NCI-H1417 (cell line): Measurements from ENCODE around the gene PDE4D.

Experiments
- DNase-seq, 3 experiments: peaks; one replicate each; lab custom pipeline; 2025; lab: John Stamatoyannopoulos, UW

The PDE4D gene

DNA sequence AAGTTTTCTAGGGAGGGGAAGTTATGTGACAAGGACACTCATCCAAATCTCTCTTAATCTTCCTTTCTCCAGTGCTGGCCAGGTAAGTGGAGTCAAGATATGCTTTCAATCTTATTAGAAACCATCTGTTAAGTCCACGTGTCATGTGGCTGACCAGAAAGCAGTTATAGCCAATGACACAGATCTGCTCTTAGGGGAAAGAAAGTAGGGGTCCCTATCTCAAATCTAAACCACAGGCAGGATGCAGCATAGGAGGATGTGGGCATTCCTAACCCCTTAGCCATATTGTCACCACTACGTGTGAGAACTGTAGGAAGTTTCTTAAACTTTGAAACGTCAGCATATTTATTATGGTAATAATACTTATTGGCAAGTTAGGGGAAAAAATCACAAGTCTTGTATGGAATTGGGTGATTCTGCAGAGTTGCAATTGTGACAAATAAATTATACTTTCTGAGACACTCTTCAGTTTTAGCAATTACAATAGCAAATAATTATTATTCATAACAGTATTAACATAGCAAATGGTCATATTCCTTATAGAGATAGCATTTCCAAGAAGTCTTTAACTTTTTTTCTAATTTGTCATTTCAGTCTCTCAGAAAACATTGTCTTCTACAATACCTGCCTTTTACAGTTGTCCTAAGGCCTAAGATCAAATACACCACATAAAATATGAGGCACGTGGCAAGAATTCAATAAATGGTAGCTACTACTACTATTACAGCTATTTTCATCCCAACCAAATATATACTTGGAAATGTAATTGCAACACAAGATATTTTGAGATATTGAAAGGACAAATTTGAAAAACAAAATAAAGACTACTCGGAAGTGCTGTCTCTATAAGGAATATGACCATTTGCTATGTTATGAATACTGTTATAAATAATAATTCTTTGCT lies 236.9 kb downstream of the PDE4D start:
- no peak for DNase-seq

GRCh38 chr5:59655693-59656309 lies 237.7 kb downstream of the PDE4D start:
- no peak for DNase-seq

GRCh38 chr5:59654691-59655090 lies 238.8 kb downstream of the PDE4D start:
- DNase-seq = no peak

GRCh38 chr5:59652449-59652848 lies 241.1 kb downstream of the PDE4D start:
- no peak for DNase-seq

DNA sequence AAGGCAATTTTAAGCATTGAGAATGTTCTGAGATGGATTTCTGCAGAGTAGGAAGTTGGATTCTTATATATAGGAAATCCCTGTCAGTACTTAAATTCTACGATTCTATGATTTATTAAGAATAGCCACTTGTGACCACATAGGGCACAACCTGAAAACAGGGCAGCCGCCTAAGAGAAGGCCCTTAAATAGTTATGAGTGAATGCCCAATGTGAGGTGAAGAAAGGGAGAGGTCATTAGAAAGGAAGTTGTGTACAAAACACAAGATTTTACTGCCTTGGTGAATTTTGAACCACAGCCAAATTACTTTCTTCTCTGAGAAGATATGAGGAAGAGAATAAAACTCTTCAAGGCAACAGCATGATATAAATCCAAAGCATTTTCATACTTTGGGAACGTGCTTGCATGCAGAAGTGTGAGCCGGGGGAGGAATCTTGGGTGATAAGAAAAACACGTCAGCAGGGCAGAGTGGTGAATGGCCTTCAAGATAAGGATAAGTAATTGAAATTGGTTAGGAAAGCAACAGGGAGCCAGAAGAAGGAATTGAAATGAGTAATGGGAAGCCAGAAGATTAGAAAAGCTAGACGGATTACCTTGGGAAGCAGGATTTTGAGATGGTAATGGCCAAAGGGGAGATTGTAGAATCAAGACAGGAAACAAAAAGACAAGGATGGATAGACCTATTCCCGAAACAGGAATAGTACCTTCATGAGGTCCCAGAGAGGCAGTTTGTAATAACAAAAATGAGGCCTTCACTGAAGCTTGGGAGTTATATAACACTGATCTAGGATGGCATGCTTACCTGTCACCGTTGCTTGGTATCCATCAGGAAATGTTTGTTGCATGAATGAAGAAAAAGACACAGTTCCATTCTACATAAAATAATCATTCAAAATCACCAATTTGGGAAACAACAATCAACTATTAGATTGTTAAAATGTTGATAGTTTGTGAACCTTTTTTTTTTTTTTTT lies 244.3 kb downstream of the PDE4D start:
- no peak for DNase-seq

GRCh38 chr5:59648038-59648831 lies 245.3 kb downstream of the PDE4D start:
- no peak for DNase-seq

GRCh38 chr5:59645380-59645779 lies 248.1 kb downstream of the PDE4D start:
- DNase-seq = no peak

DNA sequence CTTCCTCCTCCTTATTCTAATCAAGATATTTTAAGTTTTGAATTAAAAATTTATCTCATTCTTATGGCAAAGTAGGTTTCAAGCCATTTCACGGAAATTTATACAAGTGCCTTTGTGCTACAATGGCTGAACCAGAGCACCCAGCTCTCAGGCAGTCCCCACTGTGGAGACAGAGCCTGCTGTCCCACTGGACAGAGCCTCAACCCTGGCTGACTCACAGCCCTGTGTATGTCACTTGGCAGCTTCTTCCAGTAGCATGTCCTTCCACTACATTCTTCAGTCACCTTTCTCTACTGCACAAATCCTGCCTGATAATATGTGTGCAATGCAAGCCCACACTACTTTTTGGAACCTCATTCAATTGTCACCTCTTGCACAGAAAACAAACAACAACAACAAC lies 253.1 kb downstream of the PDE4D start:
- DNase-seq = no peak

GRCh38 chr5:59637884-59638580 lies 255.5 kb downstream of the PDE4D start:
- no peak for DNase-seq

- no peak for DNase-seq
Observed at GRCh38 chr5:59629561-59629960, 264.0 kb downstream of the PDE4D start.

DNA sequence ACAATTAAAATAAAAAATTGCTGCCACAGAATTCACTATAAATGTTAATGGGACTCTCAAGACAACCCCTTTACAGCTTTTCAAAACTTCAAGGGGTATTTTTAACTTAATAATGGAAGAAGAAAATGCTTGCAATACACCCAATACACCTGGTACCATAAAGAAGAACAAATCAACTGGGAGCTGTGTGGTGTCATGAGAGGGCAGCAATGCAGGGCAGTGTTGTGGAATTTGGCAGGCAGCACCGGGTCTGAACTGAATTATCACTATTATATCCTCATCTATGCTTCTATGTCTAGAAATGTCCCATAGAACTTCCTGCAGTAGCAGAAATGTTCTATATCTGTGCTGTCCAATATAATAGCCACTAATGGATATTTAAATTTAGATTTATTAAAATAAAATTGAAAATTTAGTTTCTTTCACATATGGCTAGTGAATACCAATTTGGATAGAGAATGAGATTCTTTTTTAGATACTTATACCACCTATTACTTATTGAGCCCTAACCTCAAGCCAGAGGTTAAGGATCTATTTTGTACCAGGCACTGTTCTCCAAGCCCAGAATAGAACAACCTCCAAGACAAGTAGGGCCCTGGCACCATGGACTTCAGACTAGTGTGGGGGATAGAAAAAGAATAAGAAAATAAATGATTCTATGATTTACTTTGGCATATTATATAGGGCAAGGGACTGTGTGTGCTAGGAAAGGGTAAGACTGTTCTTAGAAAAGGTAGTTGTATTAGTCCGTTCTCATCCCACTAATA lies 265.3 kb downstream of the PDE4D start:
- DNase-seq = no peak

GRCh38 chr5:59624898-59625297 lies 268.6 kb downstream of the PDE4D start:
- DNase-seq = no peak

DNA sequence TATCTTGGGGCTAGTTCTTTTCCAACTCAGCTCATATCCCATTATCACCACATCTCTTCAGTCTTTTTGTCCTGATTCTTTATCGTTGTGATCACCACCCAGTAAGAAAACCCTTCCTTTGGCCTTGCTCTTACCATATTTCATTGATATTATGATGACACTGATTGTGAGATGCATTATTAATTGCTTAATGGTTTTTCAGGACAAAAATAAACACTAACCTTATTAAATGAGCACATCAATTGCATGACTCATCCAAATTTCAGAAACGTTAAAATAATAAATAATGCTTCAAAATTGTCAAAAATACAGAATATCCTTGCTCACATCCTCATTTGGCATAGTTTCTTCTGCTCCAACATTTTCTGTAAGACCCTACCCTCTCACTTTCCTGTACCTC lies 270.7 kb downstream of the PDE4D start:
- DNase-seq = no peak

GRCh38 chr5:59621477-59621876 lies 272.0 kb downstream of the PDE4D start:
- DNase-seq = peak in 1 of 3 experiments; percentile 19

- no peak for DNase-seq
Observed at GRCh38 chr5:59620535-59621212, 272.9 kb downstream of the PDE4D start.

- DNase-seq = no peak
Observed at GRCh38 chr5:59618644-59619043, 274.9 kb downstream of the PDE4D start.

DNA sequence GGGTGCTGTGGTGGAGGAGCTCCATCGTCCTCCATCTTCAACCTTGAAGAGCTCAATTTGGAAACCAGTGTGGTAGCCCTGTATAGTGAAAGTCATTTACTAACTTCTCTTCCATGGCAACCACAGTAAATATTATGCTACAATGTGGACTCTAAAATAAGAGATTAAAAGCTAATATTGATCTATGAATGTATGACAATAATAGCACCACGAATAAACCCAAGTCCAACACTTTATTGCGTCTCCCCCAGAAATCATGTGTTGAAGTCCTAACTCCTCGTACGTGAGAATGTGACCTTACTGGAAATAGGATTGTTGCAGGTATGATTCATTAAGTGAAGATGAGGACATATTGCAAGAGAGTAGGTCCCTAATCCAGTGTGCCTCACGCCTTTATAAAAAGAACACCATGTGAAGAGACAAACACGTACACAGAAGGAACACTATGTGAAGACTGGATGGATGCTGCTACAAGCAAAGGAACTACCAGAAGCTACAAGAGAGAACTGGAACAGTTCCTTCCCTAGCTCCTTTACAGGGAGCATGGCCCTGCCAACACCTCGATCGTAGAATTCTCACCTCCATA lies 276.2 kb downstream of the PDE4D start:
- DNase-seq = no peak

- no peak for DNase-seq
Observed at GRCh38 chr5:59616413-59616812, 277.1 kb downstream of the PDE4D start.

GRCh38 chr5:59615272-59615671 lies 278.3 kb downstream of the PDE4D start:
- DNase-seq = no peak
